Testis (tissue), 2 donors: ENCODE data around the gene MANSC4.

Experiments
- CTCF ChIP-seq, 3 experiments: fragments of 450-650 bp in 2 of 3; fragments of 200-600 bp in 1 of 3; sonication (generic) in 1 of 3; IDR thresholded peaks; one replicate each; pipeline ENCODE4 v1.5.1; 2016 to 2019; ENCODE audit warnings: antibody characterized with exemption in 3 of 3, mild to moderate bottlenecking in 2 of 3, moderate library complexity in 1 of 3
- POLR2A ChIP-seq: fragments of 450-650 bp; IDR thresholded peaks from one replicate; pipeline ENCODE4 v1.6.1; 2017; ENCODE audit warnings: antibody characterized with exemption, mild to moderate bottlenecking, moderate library complexity

GRCh38 chr12:27785882-27786570 lies 6.0 kb upstream of the MANSC4 start:
- no peak for TF ChIP-seq CTCF (IDR thresholded peaks at IDR 0.05)
- no peak for TF ChIP-seq POLR2A
